SHP77 treated with DMSO at 0.1 percent for 48 hours (cell line): Measurements from ENCODE around the gene NTRK2.

Experiments used
- DNase-seq: peaks from one replicate; lab custom pipeline; 2025; lab: John Stamatoyannopoulos, UW

The NTRK2 gene

DNA sequence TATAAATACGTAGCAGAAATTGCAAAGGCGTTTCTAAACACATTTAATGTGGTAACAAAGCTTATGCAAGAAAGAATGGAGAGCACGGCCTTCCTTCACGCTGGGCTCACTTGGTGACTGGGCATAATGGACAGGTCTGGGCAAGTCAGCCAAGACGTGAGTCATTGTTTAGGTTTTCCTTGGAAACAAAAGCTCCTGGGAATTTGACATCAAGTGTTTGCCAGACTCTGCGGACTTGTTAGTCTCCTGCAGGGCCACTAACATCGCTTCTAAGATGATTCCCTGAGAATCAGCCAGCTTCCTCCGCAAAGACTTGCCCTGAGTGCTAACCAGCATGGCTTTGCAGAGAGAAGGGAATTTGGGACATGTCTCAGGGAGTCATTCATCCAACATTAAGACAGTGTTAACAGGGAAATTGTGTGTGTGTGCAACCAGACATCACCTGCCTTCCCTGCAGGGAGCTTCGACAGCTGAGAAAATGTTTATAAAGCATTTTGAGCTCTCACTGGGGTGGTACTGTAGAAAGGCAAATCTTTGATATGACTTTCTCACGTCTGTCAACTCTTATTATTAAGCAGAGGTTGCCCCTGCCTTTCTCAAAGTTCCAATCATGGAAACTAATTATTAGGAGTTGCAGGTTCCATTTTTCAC, 182.5 kb downstream of the NTRK2 start:
- no peak for DNase-seq

DNA sequence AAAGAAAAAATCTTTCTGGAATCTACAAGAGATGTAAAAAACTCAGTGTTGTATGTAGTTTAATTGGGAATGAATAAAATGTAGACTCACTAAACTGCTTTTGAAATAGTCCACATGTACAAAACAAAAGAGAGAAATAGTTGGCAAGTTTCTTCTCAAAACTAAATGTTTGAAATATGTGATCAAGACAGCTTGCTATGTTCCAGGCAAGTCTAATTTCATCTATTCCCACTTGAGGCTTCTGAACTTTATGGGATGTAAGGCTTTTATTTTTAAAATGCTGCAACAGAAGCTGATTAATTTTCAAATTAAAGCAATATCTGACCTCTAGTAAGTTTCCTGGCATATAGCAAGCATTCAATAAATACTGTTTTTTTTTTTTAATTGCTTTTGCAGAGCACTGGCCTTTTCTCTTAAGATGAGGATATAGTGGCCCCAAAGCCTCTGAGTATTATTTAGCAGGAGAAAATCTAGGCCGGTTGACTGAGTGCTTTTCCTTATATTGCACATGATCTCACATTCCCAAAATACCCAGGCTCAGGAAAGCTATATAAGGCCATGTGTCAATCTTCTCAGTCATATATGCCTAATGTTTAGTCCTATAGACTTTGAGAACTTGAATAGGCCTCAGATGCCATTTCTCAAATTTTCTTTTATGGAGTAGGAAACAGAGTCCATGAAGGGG, 183.2 kb downstream of the NTRK2 start:
- no peak for DNase-seq

DNA sequence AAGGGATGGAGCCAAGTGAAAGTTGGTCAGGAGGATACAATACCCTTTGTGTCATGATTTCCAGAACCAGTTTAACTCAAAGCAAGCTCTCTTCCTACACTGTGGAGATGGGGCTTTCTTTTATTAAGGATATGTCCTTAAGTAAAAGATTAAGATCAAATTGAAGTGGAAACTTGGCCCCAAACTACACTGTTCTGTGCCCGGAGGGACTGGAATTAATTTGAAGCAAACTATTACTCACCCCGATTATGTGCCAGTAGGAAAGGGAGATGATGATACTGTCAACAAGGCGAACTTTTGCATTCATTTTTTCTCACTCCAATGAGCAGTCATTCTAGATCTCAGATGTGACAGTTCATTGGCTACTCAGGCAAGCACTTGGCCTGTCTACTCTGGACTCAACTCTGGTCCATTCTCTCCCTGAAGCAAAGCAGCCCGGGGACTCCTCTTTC, 186.7 kb downstream of the NTRK2 start:
- no peak for DNase-seq

DNA sequence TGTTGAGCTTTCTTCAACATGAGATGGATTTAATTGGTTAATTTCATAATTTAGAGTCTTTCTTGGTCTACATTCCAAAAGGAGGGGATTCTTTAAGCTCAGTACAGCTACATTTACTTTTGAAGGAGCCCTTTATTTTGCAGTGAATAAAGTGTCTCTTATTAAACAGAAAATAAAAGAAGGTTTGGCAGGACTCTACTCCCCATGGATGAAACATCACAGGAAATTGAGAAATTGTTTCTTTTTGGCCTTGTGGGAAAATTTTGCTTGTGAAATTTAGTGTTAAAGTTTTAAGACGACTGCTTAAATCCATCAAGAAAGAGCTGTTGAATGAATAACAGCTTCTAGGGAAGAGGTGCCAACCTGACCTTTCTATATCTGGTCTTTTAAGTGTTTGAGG, 187.7 kb downstream of the NTRK2 start:
- DNase-seq = no peak

DNA sequence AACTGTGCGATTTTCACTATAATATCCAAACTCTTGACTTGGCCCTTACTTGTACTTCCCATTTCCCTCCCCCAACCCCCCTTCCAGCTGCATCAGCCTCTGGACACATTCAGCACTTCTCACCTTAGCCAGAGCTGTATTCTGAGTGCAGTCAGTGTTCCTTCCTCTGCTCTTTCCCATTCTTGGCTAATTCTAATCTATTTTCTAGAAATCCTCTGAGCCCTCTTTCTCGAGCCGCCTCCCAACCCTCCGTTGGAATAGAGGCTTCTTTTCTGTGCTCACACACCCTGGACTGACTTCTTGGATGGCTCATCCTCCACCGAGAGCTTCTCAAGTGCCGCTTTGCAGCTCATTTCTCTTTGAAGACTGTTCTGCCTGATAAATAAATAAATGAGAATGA, 188.8 kb downstream of the NTRK2 start:
- no peak for DNase-seq

DNA sequence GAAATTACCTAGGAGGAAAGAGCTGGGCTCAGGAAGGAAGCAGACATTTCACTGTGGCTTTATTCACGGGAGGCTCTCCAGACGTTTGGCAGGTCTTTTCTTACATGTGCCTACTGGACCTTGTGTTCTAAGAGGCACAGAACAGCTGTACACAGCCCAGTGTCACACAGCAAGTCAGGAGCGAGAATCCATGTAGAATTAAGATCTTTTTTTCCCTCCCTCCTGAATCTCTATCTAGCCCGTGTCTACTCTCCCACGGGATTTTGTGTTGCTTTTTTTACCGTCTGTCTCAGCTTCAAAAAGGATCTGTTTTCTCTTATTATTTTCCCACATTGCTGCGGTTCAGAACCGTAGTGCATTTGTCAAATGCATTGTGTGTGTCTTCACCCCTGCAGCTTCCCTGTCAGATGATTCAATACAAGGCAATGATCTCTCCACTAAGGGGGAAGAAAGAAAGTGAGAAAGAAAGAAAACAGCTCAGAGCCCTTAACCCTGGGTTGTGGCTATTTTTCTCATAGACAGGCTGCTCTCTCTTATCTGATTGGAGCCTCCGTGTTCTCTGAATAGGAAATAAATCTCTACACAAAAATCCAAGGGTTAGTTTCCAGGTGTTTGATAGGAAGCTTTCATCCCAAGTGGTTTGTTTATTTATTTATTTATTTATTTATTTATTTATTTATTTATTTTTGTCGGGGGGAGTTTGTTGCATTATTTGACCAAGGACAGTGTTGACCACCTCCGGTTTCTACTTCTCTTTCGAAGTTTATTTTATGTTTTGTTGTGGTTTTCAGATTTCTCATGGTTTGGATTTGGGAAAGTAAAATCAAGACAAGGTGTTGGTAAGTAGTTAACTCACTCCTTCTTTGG, 191.0 kb downstream of the NTRK2 start:
- no peak for DNase-seq

DNA sequence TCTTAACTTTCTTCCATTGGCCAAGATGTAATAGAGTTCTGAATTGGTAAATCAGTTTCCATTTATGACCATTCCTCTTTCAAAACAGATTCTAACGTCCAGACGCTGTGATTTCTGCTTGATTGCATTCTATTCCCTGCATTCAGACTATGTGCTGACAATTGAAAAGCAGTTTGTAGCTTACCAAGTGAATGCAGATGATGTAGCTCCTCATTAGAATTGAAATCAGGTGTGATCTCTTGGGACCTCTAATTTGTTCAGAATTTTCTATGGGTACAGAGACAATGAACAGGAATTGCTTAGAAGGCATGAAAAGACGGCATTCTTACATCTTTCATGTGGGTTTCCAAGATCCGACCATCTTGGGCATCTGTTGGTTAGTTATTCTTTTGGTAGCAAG, 191.9 kb downstream of the NTRK2 start:
- no peak for DNase-seq

DNA sequence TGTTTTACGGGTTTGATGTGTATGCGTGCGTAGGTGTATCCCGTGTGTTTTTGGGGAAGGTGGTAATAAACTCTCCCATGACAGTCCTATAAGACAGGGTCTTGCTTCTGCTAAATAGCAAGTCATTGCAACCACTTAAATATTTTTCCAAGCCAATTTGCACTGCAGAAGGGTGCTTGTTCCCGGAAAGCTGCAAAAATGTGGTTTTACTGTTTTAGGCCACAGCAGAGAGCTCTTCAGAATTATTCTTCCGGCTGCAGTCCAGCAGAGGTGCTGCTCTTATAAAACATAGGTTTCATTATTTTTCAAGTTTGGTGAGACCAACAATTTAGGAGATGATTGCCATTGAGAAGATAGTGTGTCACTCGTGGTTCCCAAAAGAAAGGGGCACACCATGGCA, 192.8 kb downstream of the NTRK2 start:
- DNase-seq = no peak

DNA sequence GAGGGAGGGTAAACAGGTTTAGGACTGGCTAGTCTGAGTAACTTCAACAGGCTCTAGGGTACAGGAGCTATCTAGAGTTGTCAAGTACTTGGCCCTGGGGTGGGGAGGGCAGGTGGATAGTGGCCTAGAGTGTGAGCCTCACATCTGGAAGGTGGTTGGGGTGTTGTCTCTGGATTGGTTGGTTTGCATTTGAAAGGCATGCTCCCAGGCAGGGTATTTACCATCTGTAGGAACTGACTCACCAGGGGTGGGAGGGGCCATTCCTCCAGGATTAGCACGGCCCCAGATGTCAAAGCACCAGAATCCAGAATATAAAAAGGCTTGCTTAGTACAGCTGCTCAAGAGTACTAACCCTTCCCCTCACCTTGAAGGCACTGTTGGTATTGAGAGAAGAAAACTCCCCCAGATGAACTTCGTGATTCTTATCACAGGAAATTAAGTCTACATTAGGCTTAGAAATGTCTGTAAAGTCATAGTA, 193.3 kb downstream of the NTRK2 start:
- DNase-seq = no peak

DNA sequence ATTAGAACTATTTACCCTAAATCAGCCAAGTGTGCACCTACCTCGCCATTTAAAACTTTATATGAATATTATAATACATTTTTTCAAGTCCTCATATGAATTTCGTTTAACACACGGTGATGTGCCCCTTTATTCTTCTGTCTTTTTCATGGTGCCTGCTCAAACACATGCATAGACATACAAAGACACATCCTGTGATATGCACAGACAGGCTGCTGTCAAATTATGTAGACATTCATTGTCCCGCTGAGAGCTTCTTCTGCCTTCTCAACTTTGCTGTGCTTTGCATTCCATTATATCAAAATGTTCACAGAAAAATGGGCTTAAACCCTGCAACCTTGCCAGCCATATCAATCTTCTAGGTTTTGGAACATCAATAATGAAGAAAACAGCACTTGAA, 193.8 kb downstream of the NTRK2 start:
- DNase-seq = no peak

DNA sequence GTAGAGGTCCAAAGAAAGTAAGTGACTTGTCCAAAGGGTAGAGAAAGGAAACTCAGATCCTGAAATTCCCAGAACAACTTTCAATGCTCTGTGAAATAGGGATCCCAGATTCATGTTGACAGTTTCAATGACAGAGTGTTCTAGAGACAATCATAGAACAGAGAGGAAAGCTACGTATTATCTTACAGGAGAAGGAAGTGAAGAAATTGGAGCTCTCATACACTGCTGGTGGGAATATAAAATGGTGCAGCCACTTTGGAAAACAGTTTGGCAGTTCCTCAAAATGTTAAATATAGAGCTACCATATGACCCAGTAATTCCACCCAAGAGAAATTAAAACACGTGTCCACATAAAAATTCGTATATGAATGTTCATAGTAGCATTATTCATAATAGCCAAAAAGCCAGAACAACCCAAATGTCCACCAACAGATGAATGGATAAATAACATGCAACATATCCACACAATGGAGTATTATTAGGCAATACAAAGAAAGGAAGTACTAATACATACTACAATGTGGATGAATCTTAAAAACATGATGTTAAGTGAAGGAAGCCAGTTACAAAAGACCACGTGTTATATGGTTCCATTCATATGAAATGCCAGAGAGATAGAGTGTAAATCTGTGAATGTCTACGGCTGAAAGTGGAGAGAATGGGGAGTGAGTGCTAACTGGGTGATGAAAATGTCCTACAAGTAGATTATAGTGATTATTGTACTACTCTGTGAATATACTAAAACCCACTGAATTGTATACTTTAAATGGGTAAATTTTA, 197.1 kb downstream of the NTRK2 start:
- no peak for DNase-seq

DNA sequence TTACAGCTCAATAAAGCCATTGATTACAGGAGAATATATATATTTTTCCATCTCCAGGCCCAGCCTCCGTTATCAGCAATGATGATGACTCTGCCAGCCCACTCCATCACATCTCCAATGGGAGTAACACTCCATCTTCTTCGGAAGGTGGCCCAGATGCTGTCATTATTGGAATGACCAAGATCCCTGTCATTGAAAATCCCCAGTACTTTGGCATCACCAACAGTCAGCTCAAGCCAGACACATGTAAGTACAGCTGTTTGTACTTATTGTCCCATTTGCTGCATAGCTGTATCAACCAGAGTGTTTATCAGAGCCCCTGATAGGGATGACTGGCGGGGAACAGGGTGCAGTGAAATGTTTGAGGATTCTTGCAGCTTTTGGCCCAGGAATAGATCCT, 197.7 kb downstream of the NTRK2 start:
- DNase-seq = no peak

DNA sequence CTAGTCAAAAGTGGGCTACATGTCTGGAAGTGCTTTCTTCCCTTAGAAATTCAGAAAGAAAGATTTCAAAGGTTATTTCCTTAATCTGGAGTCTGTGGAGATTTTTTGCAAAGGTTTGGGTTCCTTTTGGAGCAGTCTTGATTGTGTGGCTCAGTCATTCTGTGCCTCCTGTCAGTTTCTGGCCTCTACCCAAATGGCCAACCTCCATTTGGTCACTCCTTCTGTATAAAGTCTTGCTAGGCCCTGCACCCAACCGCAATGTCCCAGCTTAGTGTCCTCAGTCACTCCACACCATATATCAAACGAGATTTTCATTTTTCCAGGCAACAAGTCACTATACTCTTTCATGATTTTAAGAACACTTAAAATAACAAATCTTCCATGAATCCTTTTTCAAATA, 199.6 kb downstream of the NTRK2 start:
- DNase-seq = no peak

DNA sequence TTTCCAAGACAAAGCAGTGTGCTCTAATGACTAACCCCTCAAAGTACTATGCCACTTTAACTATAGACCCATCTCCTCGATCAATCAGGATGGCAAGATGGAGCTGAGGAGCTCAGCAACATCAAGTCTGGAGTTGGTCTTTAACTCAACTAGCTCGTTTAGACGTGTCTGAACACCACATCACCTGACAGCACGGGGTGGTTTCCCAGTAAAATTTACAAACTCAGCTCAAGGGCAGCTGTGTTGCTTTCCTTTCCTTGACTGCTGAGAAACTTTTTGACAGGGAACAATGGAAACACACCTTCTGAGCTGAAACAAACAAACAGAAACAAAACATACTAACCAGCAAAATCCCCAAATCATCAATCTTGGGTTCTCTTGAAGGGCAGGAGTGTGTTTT, 202.5 kb downstream of the NTRK2 start:
- no peak for DNase-seq

DNA sequence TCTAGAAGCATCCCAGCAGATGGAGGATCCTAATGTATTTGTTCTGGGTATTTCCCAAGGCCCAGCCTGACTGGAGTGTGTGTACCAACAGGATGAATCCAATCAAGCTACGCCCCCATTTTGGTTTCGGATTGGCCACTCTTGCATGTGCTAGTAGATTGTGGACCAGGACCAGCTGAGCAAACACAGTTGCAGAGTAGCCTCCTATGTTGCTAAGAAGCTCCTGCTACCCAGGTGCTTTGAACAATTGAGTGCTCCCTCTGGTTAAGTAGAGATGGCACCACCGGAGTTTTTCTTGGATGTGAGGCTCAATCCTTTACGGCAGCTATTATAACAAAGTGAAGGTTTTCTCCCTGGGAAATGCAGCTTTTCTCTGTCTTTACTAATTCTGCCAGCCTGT, 204.5 kb downstream of the NTRK2 start:
- DNase-seq = peak; percentile 17

DNA sequence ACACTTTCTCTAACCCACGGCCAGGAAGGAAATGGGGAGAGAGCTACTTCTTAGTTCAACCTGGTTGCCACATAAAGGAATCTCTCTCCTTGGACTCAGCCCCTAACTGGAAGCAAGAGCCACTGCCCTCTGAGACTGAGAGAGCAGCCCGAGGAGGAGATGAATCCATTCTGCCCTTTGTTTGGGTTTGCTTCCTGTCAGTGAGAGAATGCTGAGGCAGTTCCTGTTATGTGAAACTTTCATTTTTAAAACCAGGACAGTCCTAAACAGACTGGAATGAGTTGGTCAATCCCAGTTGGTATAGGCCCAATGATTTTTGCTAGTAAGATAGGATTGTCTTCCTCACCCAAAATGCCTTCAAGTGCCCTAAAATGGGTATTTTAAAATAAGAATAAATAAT, 205.1 kb downstream of the NTRK2 start:
- no peak for DNase-seq

DNA sequence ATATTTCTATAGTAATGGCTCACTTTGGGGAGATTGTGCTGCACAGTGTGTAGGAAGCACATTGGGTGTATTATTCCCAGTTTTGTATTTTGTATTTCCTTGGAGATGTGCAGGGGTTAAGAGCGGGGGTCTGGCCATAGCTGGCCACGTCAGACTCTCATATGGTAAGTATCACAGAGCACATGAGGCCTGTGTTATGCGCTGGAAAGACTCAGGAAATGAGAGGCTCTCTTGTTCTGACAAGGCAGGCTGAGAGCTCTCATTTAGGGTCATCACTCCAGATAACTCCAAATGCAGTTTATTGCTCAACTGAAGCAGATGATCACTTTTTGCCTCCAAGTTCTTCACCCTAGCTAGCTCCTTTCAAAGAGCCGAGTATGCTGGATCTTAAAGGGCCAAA, 205.7 kb downstream of the NTRK2 start:
- DNase-seq = no peak

DNA sequence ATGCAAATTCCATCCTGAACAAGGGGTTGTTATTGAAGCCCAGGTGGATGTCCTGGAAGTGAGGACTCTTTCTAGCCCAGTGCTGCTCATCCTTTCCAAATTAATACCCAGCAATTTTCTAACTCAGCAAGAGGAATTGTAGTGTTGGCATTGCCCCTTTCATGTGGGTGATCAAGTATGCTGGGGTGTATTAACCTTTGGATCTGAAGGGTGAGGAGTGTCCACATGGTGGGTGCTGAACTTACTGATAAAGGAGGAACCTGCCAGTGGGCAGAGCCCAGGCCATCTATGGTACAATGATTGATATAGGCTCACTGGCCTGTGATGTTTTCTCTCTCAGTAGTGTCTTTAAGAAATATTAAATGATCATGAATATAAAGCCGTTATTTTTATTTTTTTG, 210.1 kb downstream of the NTRK2 start:
- no peak for DNase-seq

DNA sequence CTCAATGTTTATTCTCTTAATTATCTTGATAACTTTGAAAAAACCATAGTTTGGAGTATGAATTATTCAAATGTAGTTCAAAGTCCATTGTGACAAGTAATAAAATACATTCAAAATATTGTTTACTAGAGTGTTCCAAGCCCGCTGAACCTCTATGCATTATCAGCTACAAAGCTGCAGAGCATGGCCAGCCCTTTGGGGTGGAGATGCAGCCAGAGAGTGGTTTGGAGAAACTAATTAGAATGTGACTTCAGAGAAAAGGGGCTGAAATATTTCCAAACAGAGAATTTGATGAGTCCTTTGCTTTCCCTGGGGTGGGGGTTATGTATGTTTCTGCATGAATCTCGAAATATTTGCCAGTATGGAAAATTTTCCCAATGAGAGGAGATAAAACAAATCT, 211.3 kb downstream of the NTRK2 start:
- DNase-seq = no peak

DNA sequence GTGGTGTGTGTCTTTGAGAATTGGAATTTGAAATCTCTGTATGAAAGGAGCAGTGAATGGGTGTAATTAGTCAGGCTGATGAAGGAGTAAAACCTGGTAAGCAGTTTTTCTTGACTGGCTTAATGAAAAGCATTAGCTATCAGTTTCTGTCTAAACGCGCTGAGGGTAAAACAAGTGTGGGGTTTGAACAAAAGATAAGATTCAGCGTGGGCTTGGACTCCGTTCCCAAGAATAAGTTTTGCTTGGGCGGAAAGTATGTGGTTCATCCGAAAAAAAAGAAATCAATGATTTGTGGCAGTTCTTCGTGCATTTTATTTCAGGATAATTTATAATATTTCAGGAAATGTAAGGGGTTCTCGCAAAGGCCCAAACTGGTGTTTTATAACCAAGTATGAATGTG, 217.3 kb downstream of the NTRK2 start:
- DNase-seq = no peak

DNA sequence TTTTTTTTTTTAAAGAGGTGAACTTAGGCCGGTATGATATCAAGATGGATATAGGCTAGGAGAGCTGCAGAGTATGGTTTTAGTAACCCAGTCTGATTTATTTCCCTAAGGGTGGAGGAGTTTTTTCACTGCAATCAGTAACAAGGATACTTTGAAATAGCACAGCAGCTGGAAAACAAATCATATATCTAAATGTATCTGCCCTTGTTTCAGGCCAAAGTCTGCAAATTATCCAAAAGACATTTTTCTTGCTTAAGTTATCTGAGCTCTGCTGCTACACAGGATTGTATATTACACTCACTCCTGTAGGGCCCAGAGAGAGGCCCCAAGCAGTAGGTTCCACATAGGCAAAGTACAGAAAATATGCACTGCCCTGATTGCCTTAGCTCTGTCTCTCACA, 222.4 kb downstream of the NTRK2 start:
- no peak for DNase-seq
